Smooth muscle cell of bladder (primary cell): ENCODE results near the gene MCUR1. TPM values are rescaled to one million over a fixed set of nuclear protein-coding genes. Genes with fewer than 3 reads are reported as not detected.

ENCODE experiments used
- total RNA-seq: library from RNA; depleted of rRNA; stranded (reverse); fragments of >200 nt; gene quantifications from 2 replicates; pipeline ENCODE4 v1.2.3, GENCODE V29; 2014

MCUR1 gene
- total RNA-seq = 6.7 and 8.4 TPM in 2 replicates

GRCh38 chr6:13814176-13814937, at the start of gene MCUR1:
Gene MCUR1 (minus strand): TSS chr6:13814557. CDS start chr6:13814429, 128 bp downstream.

Other genes starting within 250 kb of the MCUR1 start
- gene SIRT5, start 240.0 kb downstream of the MCUR1 start, total RNA-seq = 6.3 and 6.4 TPM in 2 replicates
- gene NOL7, start 199.2 kb downstream of the MCUR1 start, total RNA-seq = 43.6 and 48.2 TPM in 2 replicates
- 34.6 and 38.4 TPM in 2 replicates for gene RANBP9, start 102.7 kb downstream of the MCUR1 start, total RNA-seq
- gene RNF182, start 110.4 kb upstream of the MCUR1 start, total RNA-seq = 0.18 and 0.28 TPM in 2 replicates